SHP77 treated with DMSO at 0.1 percent for 48 hours (cell line): ENCODE measurements around the gene NISCH.
"Not testable (repeated sequence)": the region's sequence is repeated elsewhere in the genome, so short reads cannot be mapped to it uniquely, and the experiment has no call there.

Experiments
- DNase-seq: peaks from one replicate; lab custom pipeline; 2025; lab: John Stamatoyannopoulos, UW

NISCH gene

GRCh38 chr3:52515192-52515591, 59.8 kb downstream of the NISCH start:
- no peak for DNase-seq

GRCh38 chr3:52516509-52517195, 61.2 kb downstream of the NISCH start:
- no peak for DNase-seq

DNA sequence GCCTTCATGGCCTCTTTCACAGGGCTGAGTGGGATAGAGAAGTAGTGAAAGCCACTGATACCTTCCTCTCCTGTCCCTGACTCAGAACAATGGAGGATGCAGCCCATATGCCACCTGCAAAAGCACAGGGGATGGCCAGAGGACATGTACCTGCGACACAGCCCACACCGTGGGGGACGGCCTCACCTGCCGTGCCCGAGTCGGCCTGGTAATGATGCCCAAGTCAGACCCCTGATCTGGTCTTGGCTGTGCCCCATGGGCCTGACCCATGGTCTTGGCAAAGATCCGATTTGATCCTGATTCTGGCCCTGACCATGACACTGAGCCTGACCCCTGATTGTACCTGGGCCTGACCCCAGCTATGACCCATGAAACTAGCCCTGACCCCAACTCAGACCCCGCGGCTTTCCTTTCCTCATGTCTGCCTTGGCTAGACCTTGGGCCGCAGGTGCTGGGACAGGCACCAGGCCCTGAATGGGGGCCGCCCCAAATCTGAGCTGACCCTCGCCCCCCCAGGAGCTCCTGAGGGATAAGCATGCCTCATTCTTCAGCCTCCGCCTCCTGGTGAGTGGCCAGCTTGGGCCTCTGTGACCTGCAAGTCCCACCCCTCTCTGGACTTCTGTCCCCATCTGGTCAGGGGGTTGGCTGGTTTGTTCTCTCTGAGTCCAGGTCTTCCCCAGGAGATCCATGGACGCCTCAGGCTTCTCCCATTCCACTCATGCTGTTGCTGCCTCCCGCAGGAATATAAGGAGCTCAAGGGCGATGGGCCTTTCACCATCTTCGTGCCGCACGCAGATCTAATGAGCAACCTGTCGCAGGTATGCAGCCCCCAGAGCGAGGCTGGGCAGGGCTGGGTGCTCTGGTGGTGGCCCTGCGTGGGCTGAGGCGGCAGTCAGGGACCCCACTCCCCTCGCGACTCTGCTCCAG, 62.7 kb downstream of the NISCH start:
- no peak for DNase-seq

DNA sequence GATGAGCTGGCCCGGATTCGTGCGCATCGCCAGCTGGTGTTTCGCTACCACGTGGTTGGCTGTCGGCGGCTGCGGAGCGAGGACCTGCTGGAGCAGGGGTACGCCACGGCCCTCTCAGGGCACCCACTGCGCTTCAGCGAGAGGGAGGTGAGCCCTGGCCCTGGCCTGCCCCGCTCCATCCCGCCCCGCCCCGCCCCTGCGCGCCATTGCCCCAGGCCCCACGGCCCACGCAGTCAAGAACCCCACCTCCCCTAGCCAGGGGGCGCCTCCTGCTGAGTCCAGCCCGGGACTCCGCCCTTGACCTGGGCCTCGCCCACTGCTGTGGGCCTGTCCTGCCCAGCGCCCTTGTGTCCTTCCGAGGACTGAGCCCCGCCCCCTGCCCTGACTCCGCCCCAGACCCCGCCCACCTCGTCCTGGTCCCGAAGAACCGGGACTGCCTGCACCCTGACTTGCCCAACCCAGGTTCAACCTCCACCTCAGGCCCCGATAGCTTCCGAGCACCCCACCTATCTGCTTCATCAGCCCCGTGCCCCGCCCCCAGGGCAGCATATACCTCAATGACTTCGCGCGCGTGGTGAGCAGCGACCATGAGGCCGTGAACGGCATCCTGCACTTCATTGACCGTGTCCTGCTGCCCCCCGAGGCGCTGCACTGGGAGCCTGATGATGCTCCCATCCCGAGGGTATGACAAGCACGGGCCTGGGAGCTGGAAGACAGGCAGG, 63.5 kb downstream of the NISCH start:
- DNase-seq: no peak

- no peak for DNase-seq
Measured at GRCh38 chr3:52519445-52520140, 64.2 kb downstream of the NISCH start.

DNA sequence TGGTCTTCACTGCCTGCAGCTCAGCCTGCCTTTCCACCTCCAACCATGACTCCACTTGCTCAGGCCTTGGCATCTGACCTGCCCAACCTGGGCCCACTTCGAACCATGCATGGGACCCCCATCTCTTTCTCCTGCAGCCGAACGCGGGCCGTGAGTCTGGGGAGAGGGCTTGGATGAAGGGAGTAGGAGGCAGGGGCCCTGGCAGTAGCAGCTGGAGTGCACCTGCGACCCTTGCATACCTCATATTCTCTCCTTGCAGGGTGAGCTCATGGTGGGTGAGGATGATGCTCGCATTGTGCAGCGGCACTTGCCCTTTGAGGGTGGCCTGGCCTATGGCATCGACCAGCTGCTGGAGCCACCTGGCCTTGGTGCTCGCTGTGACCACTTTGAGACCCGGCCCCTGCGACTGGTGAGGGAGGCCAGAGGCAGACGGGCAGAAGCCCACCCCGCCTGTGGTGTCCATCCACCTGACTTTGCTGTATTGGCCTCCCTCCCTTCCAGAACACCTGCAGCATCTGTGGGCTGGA, 64.8 kb downstream of the NISCH start:
- DNase-seq: no peak

- DNase-seq: no peak
Measured at GRCh38 chr3:52520716-52521487, 65.5 kb downstream of the NISCH start.

DNA sequence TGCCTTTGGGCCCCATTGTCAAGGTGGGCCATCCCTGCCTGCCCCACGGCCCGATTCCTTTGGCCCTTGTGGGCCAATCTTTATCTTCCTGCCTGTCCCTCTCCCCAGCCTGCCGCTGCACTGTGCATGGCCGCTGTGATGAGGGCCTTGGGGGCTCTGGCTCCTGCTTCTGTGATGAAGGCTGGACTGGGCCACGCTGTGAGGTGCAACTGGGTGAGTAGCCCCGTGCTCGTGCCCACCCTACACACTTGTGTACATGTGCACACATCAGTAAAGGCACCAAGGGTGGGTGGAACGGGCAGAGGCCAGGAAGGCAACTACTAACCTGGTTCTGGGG, 66.1 kb downstream of the NISCH start:
- DNase-seq: no peak

DNA sequence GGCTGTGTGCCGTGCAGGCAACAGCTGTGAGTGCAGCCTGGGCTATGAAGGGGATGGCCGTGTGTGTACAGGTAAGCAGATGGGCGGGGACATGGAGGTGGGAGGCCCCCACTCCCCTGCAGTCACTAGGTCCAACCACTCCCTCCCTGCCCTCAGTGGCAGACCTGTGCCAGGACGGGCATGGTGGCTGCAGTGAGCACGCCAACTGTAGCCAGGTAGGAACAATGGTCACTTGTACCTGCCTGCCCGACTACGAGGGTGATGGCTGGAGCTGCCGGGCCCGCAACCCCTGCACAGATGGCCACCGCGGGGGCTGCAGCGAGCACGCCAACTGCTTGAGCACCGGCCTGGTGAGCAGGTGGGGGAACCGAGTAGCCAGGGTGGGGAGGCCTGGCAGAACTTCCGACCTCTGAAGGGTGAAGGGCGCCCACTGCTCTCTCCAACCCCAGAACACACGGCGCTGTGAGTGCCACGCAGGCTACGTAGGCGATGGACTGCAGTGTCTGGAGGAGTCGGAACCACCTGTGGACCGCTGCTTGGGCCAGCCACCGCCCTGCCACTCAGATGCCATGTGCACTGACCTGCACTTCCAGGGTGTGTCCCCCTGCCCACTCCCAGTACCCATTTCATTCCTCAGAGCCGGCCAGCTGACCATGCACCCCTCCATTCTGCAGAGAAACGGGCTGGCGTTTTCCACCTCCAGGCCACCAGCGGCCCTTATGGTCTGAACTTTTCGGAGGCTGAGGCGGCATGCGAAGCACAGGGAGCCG, 66.7 kb downstream of the NISCH start:
- DNase-seq: no peak

DNA sequence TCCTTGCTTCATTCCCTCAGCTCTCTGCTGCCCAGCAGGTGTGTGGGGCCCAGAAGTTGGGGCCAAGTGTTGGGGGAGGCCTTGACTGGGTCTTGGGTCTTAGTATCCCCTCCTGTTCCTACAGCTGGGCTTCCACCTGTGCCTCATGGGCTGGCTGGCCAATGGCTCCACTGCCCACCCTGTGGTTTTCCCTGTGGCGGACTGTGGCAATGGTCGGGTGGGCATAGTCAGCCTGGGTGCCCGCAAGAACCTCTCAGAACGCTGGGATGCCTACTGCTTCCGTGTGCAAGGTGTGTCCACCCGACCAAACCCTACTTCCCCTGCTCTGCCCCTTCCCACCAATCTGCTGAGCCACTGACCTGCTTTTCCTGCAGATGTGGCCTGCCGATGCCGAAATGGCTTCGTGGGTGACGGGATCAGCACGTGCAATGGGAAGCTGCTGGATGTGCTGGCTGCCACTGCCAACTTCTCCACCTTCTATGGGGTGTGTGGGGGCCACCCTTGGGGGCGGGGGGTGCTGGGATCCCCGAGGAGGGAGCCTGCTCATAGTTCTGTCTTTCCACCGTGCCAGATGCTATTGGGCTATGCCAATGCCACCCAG, 67.3 kb downstream of the NISCH start:
- no peak for DNase-seq

DNA sequence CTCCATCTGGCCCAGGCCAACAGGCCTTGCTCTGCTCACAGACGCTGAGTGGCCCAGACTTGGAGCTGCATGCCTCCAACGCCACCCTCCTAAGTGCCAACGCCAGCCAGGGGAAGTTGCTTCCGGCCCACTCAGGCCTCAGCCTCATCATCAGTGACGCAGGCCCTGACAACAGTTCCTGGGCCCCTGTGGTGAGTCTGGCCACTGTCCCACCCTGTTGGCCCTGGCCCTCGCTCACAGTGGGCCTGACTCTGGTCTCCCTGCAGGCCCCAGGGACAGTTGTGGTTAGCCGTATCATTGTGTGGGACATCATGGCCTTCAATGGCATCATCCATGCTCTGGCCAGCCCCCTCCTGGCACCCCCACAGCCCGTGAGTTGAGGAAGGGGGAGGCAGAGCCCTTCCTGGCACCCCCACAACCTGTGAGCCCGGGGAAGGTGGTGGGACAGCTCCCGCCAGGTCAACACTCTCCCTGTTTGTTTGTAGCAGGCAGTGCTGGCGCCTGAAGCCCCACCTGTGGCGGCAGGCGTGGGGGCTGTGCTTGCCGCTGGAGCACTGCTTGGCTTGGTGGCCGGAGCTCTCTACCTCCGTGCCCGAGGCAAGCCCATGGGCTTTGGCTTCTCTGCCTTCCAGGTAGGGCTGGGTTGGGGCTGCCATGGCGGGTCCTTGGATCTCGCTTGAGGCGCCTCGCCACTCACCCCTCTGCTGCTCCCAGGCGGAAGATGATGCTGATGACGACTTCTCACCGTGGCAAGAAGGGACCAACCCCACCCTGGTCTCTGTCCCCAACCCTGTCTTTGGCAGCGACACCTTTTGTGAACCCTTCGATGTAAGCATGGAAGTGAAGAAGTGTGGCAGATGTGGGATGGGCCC, 68.2 kb downstream of the NISCH start:
- no peak for DNase-seq

DNA sequence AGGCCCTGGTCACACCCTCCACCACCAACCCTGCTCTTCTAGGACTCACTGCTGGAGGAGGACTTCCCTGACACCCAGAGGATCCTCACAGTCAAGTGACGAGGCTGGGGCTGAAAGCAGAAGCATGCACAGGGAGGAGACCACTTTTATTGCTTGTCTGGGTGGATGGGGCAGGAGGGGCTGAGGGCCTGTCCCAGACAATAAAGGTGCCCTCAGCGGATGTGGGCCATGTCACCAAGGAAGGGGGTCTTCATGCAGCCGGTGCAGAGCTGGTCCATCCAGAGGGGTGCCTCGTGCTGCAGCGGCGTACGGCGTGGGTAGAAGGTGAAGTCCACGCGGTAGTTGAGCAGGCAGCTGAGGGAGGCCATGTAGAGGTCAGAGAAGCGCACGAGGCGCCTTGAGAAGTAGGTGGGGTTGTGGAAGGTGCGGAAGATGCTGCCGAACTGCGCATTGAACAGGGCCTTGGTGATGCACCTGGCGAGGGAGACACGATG, 68.9 kb downstream of the NISCH start:
- no peak for DNase-seq

- no peak for DNase-seq
Measured at GRCh38 chr3:52524752-52525679, 69.6 kb downstream of the NISCH start.

DNA sequence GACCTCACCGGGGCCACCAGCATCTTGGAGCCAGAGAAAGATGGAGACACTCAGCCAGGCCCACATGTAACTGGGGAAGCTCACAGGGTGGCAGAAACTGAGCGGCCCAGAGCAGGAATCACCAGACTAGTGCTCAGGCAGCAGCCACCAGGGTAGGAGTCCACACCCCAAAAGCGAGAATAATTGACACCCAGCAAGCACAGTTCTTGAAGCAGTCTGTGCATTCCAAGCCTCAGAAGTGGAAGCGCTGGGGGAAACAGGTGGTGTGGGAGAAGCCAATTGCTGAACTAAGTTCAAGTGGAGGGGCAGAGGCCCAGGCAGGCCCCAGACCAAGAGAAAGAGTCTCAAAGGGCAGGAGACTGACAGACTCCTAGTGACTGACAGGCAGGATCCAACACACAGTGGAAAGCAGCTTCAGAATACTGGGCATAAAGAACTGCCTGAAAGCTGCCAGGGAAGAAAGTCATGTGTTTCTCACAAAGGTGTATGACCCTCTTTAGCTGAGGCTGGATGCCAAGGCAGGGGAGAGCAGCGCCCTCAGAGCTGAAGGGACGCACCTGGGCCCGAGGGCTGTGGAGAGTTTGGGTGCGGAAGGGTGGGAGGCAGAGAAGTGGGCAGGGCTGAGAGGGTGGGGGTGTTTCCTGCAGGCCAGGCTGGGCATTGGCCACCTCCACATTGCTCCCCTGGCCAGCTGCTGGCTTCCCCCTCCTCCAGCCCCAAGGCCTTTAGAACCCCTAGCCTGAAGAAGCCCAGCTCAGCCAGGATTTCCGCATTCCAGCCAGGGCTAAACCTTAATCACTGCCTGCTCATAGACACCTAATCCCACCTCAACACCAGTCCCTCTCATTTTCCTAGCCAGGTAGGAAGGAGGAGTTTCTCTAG, 70.5 kb downstream of the NISCH start:
- DNase-seq: no peak

- DNase-seq: not testable (repeated sequence)
Measured at GRCh38 chr3:52526671-52527038, 71.3 kb downstream of the NISCH start.

DNA sequence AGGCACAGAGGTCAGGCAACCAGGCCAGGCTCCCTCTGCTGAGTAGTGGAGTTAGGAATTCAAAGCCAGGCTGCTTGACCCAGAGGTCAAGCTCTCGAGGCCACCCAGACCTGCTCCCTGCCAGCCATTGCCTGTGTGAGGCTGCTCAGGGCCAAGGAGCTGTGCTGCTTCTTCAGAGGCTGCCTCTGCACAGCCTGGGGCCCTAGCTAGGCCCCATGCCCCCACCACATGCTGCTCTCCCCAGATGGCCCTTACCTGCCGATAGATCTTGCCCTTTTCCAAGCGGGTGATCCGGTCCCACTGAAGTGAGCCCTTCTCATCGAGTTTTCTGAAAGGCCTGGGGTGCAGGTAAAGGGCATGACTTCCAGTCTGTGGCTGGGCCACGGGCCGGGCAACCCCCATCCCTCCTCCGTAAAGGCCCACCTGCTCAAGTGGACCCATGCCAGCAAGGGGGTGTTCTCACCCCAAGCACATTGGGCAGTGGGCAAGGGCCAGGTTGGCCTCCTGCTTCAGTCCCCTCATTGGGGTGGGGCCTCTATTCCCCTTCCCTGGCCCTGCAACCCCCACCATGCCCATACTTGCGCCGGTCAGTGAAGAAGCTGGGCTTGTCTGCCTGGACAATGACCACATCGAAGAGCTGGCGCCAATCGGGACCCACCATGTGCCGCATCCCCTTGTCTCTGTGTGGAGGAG, 71.8 kb downstream of the NISCH start:
- DNase-seq: no peak
